Mesothelial cell of epicardium (in vitro differentiated cells): ENCODE results near the gene AGAP2. TPM values are rescaled to one million over a fixed set of nuclear protein-coding genes. Genes with fewer than 3 reads are reported as not detected.
"Not testable (repeated sequence)": the region's sequence is repeated elsewhere in the genome, so short reads cannot be mapped to it uniquely, and the experiment has no call there.

ENCODE experiments used
- DNase-seq, 2 experiments: peaks; one replicate each; pipeline ENCODE4 v3.0.0; 2021; ENCODE audit warnings: low spot score in 2 of 2; ENCODE audit not compliant: unreplicated experiment in 2 of 2
- H3K27ac Mint-ChIP-seq: 2 replicates; pipeline ENCODE4 v1.8.0; 2021; ENCODE audit warnings: mixed read lengths
- H3K27me3 Mint-ChIP-seq: 2 replicates; pipeline ENCODE4 v1.8.0; 2021; ENCODE audit warnings: low read depth, mixed read lengths
- H3K36me3 Mint-ChIP-seq: 2 replicates; pipeline ENCODE4 v1.8.0; 2021; ENCODE audit warnings: mixed read lengths
- H3K4me1 Mint-ChIP-seq: 2 replicates; pipeline ENCODE4 v1.8.0; 2021; ENCODE audit warnings: mixed read lengths
- H3K4me3 Mint-ChIP-seq: 2 replicates; pipeline ENCODE4 v1.8.0; 2021; ENCODE audit warnings: mild to moderate bottlenecking, moderate library complexity, mixed read lengths
- H3K9me3 Mint-ChIP-seq: 2 replicates; pipeline ENCODE4 v1.8.0; 2021; ENCODE audit warnings: mixed read lengths
- microRNA-seq: library from miRNA; unstranded; fragments of <30 nt; microRNA quantifications from one replicate; pipeline ENCODE4 v1.2.0, GENCODE V29; 2021; ENCODE audit warnings: inconsistent platforms, mixed read lengths
- total RNA-seq: library from RNA; stranded (reverse); gene quantifications from 3 replicates; pipeline ENCODE4 v1.2.1, GENCODE V29; 2021
- TF ChIP-seq, protein P1 (sequence below): fragments of 200-600 bp; sonication (generic); IDR thresholded peaks from one replicate; pipeline ENCODE4 v1.5.0; 2021; ENCODE audit warnings: antibody characterized with exemption; ENCODE audit not compliant: unreplicated experiment

Gene AGAP2
- total RNA-seq, 1 donor from 2014 or later = 2.8 TPM

DNA sequence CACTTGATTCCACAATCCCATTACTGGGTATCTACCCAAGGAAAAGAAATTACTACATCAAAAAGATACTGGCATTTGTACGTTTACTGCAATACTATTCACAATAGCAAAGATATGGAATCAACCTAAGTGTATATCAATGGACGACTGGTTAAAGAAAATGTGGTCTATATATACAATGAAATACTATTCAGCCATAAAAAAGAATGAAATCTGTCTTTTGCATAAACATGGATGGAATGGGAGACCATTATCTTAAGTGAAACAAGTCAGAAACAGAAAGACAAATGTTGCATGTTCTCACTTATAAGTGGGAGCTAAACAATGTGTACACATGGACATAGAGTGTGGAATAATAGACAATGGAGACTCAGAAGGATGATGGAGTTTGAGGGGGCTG lies 49.6 kb downstream of the AGAP2 start:
- no peaks in the 10 kb centered on the region for H3K36me3 Mint-ChIP-seq
- no peaks in the 10 kb centered on the region for H3K4me1 Mint-ChIP-seq
- H3K4me3 Mint-ChIP-seq = no peak overlapping the region
- H3K9me3 Mint-ChIP-seq = peaks cover 12% of the 10 kb centered on the region
- DNase-seq = no peak
- TF ChIP-seq, protein P1, sequence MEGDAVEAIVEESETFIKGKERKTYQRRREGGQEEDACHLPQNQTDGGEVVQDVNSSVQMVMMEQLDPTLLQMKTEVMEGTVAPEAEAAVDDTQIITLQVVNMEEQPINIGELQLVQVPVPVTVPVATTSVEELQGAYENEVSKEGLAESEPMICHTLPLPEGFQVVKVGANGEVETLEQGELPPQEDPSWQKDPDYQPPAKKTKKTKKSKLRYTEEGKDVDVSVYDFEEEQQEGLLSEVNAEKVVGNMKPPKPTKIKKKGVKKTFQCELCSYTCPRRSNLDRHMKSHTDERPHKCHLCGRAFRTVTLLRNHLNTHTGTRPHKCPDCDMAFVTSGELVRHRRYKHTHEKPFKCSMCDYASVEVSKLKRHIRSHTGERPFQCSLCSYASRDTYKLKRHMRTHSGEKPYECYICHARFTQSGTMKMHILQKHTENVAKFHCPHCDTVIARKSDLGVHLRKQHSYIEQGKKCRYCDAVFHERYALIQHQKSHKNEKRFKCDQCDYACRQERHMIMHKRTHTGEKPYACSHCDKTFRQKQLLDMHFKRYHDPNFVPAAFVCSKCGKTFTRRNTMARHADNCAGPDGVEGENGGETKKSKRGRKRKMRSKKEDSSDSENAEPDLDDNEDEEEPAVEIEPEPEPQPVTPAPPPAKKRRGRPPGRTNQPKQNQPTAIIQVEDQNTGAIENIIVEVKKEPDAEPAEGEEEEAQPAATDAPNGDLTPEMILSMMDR = no peak
- H3K27me3 Mint-ChIP-seq = peaks cover 58% of the 10 kb centered on the region
- H3K27ac Mint-ChIP-seq = no peak overlapping the region

DNA sequence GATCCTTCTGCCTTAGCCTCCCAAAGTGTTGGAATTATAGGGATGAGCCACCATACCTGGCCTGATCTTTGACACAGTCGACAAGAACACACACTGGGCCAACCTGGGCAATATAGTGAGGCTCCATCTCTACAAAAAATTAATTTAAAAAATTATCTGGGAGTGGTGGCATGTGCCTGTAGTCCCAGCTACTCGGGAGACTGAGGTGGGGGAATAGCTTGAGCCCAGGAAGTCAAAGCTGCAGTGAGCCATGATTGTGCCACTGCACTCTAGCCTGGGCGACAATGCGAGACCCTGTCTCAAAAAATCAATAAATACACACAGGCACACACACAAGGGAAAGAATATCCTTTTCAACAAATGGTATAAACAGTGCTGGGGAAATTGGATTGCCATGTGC lies 50.7 kb downstream of the AGAP2 start:
- Mint-ChIP-seq H3K9me3 (peaks cover 12% of the 10 kb centered on the region), H3K27ac (no peak overlapping the region), H3K36me3 (no peaks in the 10 kb centered on the region), H3K4me3 (no peak overlapping the region), H3K4me1 (no peaks in the 10 kb centered on the region), H3K27me3 (peaks cover 61% of the 10 kb centered on the region)
- no peak for DNase-seq
- TF ChIP-seq, protein P1 = no peak

- H3K9me3 Mint-ChIP-seq = peaks cover 16% of the 10 kb centered on the region
- peaks cover 33% of the 10 kb centered on the region for H3K27me3 Mint-ChIP-seq
- TF ChIP-seq, protein P1 = no peak
- DNase-seq = no peak
- H3K4me1 Mint-ChIP-seq = no peaks in the 10 kb centered on the region
- H3K4me3 Mint-ChIP-seq = no peak overlapping the region
- H3K27ac Mint-ChIP-seq = no peak overlapping the region
- no peaks in the 10 kb centered on the region for H3K36me3 Mint-ChIP-seq
Observed at GRCh38 chr12:57679697-57680096, 58.8 kb downstream of the AGAP2 start.

DNA sequence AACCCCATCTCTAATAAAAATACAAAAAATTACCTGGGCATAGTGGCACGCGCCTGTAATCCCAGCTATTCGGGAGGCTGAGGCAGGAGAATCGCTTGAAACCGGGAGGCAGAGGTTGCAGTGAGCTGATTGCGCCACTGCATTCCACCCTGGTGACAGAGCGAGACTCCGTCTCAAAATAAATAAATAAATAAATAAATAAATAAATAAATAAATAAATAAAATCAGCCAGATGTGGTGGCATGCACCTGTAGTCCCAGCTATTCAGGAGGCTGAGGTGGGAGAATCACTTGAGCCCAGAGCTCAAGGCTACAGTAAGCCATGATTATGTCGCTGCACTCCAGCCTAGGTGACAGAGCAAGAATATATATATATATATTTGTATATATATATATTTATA lies 60.6 kb downstream of the AGAP2 start:
- DNase-seq, H3K27ac Mint-ChIP-seq, H3K36me3 Mint-ChIP-seq, H3K4me3 Mint-ChIP-seq, H3K4me1 Mint-ChIP-seq: not testable (repeated sequence)
- Mint-ChIP-seq H3K9me3 (peaks cover 16% of the 10 kb centered on the region), H3K27me3 (peaks cover 25% of the 10 kb centered on the region)

DNA sequence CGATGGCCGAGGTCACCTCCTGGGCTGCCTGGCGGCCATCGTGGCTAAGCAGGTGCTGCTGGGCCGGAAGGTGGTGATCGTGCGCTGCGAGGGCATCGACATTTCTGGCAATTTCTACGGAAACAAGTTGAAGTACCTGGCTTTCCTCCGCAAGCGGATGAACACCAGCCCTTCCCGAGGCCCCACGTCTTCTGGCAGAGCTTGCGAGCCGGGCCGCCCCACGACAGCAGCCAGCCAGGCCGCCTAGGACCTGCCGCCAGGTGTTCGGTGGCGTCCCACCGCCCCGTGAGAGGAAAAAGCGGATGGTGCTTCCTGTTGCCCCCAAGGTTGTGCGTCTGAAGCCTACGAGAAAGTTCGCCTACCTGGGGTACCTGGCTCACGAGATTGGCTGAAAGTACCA lies 63.9 kb downstream of the AGAP2 start:
- Mint-ChIP-seq H3K4me3 (no peak overlapping the region), H3K9me3 (peaks cover 4% of the 10 kb centered on the region), H3K27me3 (peaks cover 24% of the 10 kb centered on the region), H3K27ac (no peak overlapping the region), H3K36me3 (no peaks in the 10 kb centered on the region), H3K4me1 (no peaks in the 10 kb centered on the region)
- no peak for DNase-seq
- TF ChIP-seq, protein P1 = no peak

Small RNAs within 50 kb of the gene (microRNA-seq; reads per million reads assigned to microRNA genes)
- gene MIR6759 = not detected

Other genes starting within 250 kb of the AGAP2 start
- 15.6 to 18.6 TPM (median 17.2 TPM) in 3 replicates for gene DDIT3, start 218.2 kb downstream of the AGAP2 start, total RNA-seq
- 113 to 121 TPM (median 118 TPM) in 3 replicates for gene MBD6, start 215.9 kb downstream of the AGAP2 start, total RNA-seq
- gene DCTN2, start 191.6 kb downstream of the AGAP2 start, total RNA-seq = 102 to 103 TPM (median 102 TPM) in 3 replicates
- 0.40 to 0.69 TPM (median 0.59 TPM) in 3 replicates for gene KIF5A, start 188.7 kb downstream of the AGAP2 start, total RNA-seq
- gene PIP4K2C, start 147.6 kb downstream of the AGAP2 start, total RNA-seq = 23.4 to 24.2 TPM (median 23.7 TPM) in 3 replicates
- 88.3 to 93.6 TPM (median 90.0 TPM) in 3 replicates for gene DTX3, start 133.9 kb downstream of the AGAP2 start, total RNA-seq
- gene ARHGEF25, start 127.3 kb downstream of the AGAP2 start, total RNA-seq = 60.4 to 65.0 TPM (median 62.4 TPM) in 3 replicates
- 0.34 to 0.78 TPM (median 0.35 TPM) in 3 replicates for gene B4GALNT1, start 105.5 kb downstream of the AGAP2 start, total RNA-seq
- gene OS9, start 44.6 kb downstream of the AGAP2 start, total RNA-seq = 160 to 167 TPM (median 166 TPM) in 3 replicates
- 33.2 to 35.2 TPM (median 34.6 TPM) in 3 replicates for gene TSPAN31, start 6.3 kb upstream of the AGAP2 start, total RNA-seq
- 171 to 177 TPM (median 175 TPM) in 3 replicates for gene CDK4, start 13.6 kb upstream of the AGAP2 start, total RNA-seq
- gene MARCHF9, start 16.4 kb upstream of the AGAP2 start, total RNA-seq = 11.0 to 13.2 TPM (median 12.7 TPM) in 3 replicates
- gene CYP27B1, start 28.3 kb upstream of the AGAP2 start, total RNA-seq = 3.3 to 4.7 TPM (median 4.0 TPM) in 3 replicates
- 31.3 to 32.3 TPM (median 32.1 TPM) in 3 replicates for gene METTL1, start 33.4 kb upstream of the AGAP2 start, total RNA-seq
- 8.7 to 10.5 TPM (median 10.5 TPM) in 3 replicates for gene EEF1AKMT3, start 33.9 kb upstream of the AGAP2 start, total RNA-seq
- 23.4 to 31.6 TPM (median 26.2 TPM) in 3 replicates for gene TSFM, start 44.0 kb upstream of the AGAP2 start, total RNA-seq
- 4.0 to 5.3 TPM (median 4.7 TPM) in 3 replicates for gene AVIL, start 80.0 kb upstream of the AGAP2 start, total RNA-seq
- 210 to 218 TPM (median 216 TPM) in 3 replicates for gene CTDSP2, start 108.0 kb upstream of the AGAP2 start, total RNA-seq
- 4.5 to 5.5 TPM (median 4.8 TPM) in 3 replicates for gene ATP23, start 202.8 kb upstream of the AGAP2 start, total RNA-seq